Left cardiac atrium (tissue), 4 donors: ENCODE results near the gene MUC2. TPM values are rescaled to one million over a fixed set of nuclear protein-coding genes. Genes with fewer than 3 reads are reported as not detected.

Experiments
- ATAC-seq, 2 donors: fragments of 200-7000 bp; cut with Tn5 transposase; one replicate each; pipeline ENCODE4 v1.9.1; 2020; ENCODE audit warnings: mild to moderate bottlenecking in 2 of 2, moderate library complexity in 2 of 2
- DNase-seq: peaks from one replicate; pipeline ENCODE4 v3.0.0-alpha.2; 2020
- intact Hi-C, 2 donors: fragments of 100-400 bp; cut with DNase I; formaldehyde crosslinking; loops; one replicate each; pipeline versions ENCODE4 v1.14.1 to v1.15.1; 2022 to 2023
- total RNA-seq, 2 donors: library from RNA; stranded (reverse); fragmentation: NEBNext Ultra II Directional; extraction: Animal tissue kit (Norgen Biotek cat#: 25700); gene quantifications; one replicate each; pipeline ENCODE4 v1.2.1, GENCODE V29; 2021
- donor health status: DM: no; HTN: yes; CAD: no.
- donor health status: DM: no; HTN: yes; CAD: no; lungs with severe emphysema.
- donor health status: DM: yes; HTN: yes; CAD: no.
- donor health status: Dilated cardiomyopathy.

The MUC2 gene
- total RNA-seq, 2 donors from 2014 or later = 0.26 TPM; not detected in 1

- ATAC-seq (no peak), DNase-seq (no peak)
- intact Hi-C loops = no loop called here
Measured at GRCh38 chr11:1035577-1036283, 38.9 kb upstream of the MUC2 start.

GRCh38 chr11:1036303-1036923 is 38.3 kb upstream of the MUC2 start, which contains the start of gene MUC6:
Gene MUC6, minus strand, starts transcription at chr11:1036718. Its CDS starts 63 bp downstream, at chr11:1036655.
- intact Hi-C loops = no loop called here
- ATAC-seq = no peak

GRCh38 chr11:1036931-1037330 is 37.7 kb upstream of the MUC2 start:
- DNase-seq (no peak), ATAC-seq (no peak)
- intact Hi-C loops = no loop called here

More at GRCh38 chr11:1036303-1036923, 38.3 kb upstream of the MUC2 start, which contains the start of gene MUC6:
- DNase-seq = no peak

GRCh38 chr11:1037506-1038055 is 37.1 kb upstream of the MUC2 start:
- intact Hi-C loops = no loop called here
- no peak for DNase-seq
- no peak for ATAC-seq

- DNase-seq = no peak
- no peak for ATAC-seq
- intact Hi-C loops = no loop called here
Measured at GRCh38 chr11:1038361-1038760, 36.3 kb upstream of the MUC2 start.

- intact Hi-C loops = no loop called here
- ATAC-seq (no peak), DNase-seq (peak; percentile 10)
Measured at GRCh38 chr11:1038921-1039320, 35.8 kb upstream of the MUC2 start.

GRCh38 chr11:1039481-1040427 is 34.9 kb upstream of the MUC2 start:
- no peak for ATAC-seq
- DNase-seq = peak; percentile 18
- intact Hi-C loops = loop anchor here in 1 of 2 donors (10.0 kb wide), 1 partner anchor 185 kb away; no protein-coding TSS in a partner anchor

GRCh38 chr11:1040428-1041148 is 34.1 kb upstream of the MUC2 start:
- DNase-seq (peak; percentile 19), ATAC-seq (no peak)
- intact Hi-C loops = loop anchor here in 1 of 2 donors (10.0 kb wide), 1 partner anchor 186 kb away; no protein-coding TSS in a partner anchor

GRCh38 chr11:1041149-1041467 is 33.6 kb upstream of the MUC2 start:
- no peak for ATAC-seq
- intact Hi-C loops = loop anchor here in 1 of 2 donors (10.0 kb wide), 1 partner anchor 186 kb away; no protein-coding TSS in a partner anchor
- no peak for DNase-seq

GRCh38 chr11:1041471-1041870 is 33.2 kb upstream of the MUC2 start:
- intact Hi-C loops = loop anchor here in 1 of 2 donors (10.0 kb wide), 1 partner anchor 187 kb away; no protein-coding TSS in a partner anchor
- DNase-seq (peak; percentile 17), ATAC-seq (no peak)

- peak in 1 of 2 donors; percentile 39 for ATAC-seq
- peak; percentile 55 for DNase-seq
- intact Hi-C loops = loop anchor here in 1 of 2 donors (10.0 kb wide), 1 partner anchor 187 kb away; no protein-coding TSS in a partner anchor
Measured at GRCh38 chr11:1041936-1042608, 32.6 kb upstream of the MUC2 start.

- DNase-seq (peak; percentile 18), ATAC-seq (no peak)
- intact Hi-C loops = loop anchor here in 1 of 2 donors (10.0 kb wide), 1 partner anchor 188 kb away; no protein-coding TSS in a partner anchor
Measured at GRCh38 chr11:1042626-1043562, 31.8 kb upstream of the MUC2 start.

GRCh38 chr11:1043563-1044096 is 31.0 kb upstream of the MUC2 start:
- ATAC-seq (no peak), DNase-seq (no peak)
- intact Hi-C loops = loop anchor here in 1 of 2 donors (10.0 kb wide), 1 partner anchor 189 kb away; no protein-coding TSS in a partner anchor

- intact Hi-C loops = loop anchor here in 1 of 2 donors (10.0 kb wide), 1 partner anchor 189 kb away; no protein-coding TSS in a partner anchor
- no peak for ATAC-seq
- DNase-seq = no peak
Measured at GRCh38 chr11:1044160-1044559, 30.5 kb upstream of the MUC2 start.

- intact Hi-C loops = loop anchor here in 1 of 2 donors (10.0 kb wide), 1 partner anchor 193 kb away; no protein-coding TSS in a partner anchor
- DNase-seq = no peak
- no peak for ATAC-seq
Measured at GRCh38 chr11:1047595-1048156, 27.0 kb upstream of the MUC2 start.
